ENCODE results near the gene C19orf12. TPM values are rescaled to one million over a fixed set of nuclear protein-coding genes. Genes with fewer than 3 reads are reported as not detected.
A peak's percentile ranks its signal among the peaks of the same experiment; 100 is the strongest.

The C19orf12 gene
- total RNA-seq, 2 experiments from 2014 or later, result 12.5 to 20.6 TPM

- Histone ChIP-seq H3K4me1 (ENCODE audit: insufficient read depth, low read length, poor library complexity, severe bottlenecking) (peaks cover 6% of the 10 kb centered on the region), H3K27ac (ENCODE audit: low read depth, low read length, poor library complexity, severe bottlenecking) (no peak overlapping the region), H3K79me2 (ENCODE audit: insufficient read depth, low read depth, low read length) (no peaks in the 10 kb centered on the region), H3K36me3 (ENCODE audit: insufficient read depth, low read length) (no peaks in the 10 kb centered on the region), H3K4me3 (ENCODE audit: low read depth, low read length, poor library complexity, severe bottlenecking) (no peak overlapping the region), H3K9me2 (ENCODE audit: insufficient read depth, low read length) (no peaks in the 10 kb centered on the region), H4K20me1 (ENCODE audit: insufficient read depth, low read length) (no peaks in the 10 kb centered on the region), H2AFZ (ENCODE audit: low read length) (no peak overlapping the region), H3K4me2 (ENCODE audit: low read length) (no peak overlapping the region), H3K9me3 (ENCODE audit: low read length) (peaks cover 14% of the 10 kb centered on the region)
- POLR2A ChIA-PET, result no interaction called here
- TF ChIP-seq EZH2phosphoT487 (IDR thresholded peaks at IDR 0.05; ENCODE audit: borderline replicate concordance, low read depth, low read length), result no peak
- peak; percentile 84 for TF ChIP-seq CTCF (conservative IDR thresholded peaks at IDR 0.05; ENCODE audit: low read length)
- intact Hi-C loops (cut with micrococcal nuclease; ENCODE audit: unreplicated experiment), result loop anchor here (1.0 kb wide), 1 partner anchor 21 kb away; no protein-coding TSS in a partner anchor
- CTCF ChIA-PET (ENCODE audit: unreplicated experiment), result interaction anchor here (0.9 to 1.3 kb wide), 3 partner anchors 21 to 85 kb away, joined by 3 to 4 read pairs (median 4); no protein-coding TSS in a partner anchor
- BruUV-seq (replicated peaks), result no TSS peak
- DNase-seq (ENCODE audit: low spot score), result peak; percentile 60
Observed at GRCh38 chr19:29694669-29695627, 20.1 kb downstream of the C19orf12 start.

- POLR2A ChIA-PET, result no interaction called here
- no peaks in the 10 kb centered on the region for H3K9me2 ChIP-seq (ENCODE audit: insufficient read depth, low read length)
- H3K4me2 ChIP-seq (ENCODE audit: low read length), result no peak overlapping the region
- BruUV-seq (replicated peaks), result no TSS peak
- H3K4me1 ChIP-seq (ENCODE audit: insufficient read depth, low read length, poor library complexity, severe bottlenecking), result peaks cover 6% of the 10 kb centered on the region
- H3K79me2 ChIP-seq (ENCODE audit: insufficient read depth, low read depth, low read length), result no peaks in the 10 kb centered on the region
- DNase-seq (ENCODE audit: low spot score), result no peak
- intact Hi-C loops (cut with micrococcal nuclease; ENCODE audit: unreplicated experiment), result loop anchor here (1.0 kb wide), 1 partner anchor 22 kb away; no protein-coding TSS in a partner anchor
- H3K9me3 ChIP-seq (ENCODE audit: low read length), result peaks cover 14% of the 10 kb centered on the region
- H4K20me1 ChIP-seq (ENCODE audit: insufficient read depth, low read length), result no peaks in the 10 kb centered on the region
- CTCF ChIA-PET (ENCODE audit: unreplicated experiment), result interaction anchor here (0.9 to 1.3 kb wide), 3 partner anchors 22 to 84 kb away, joined by 3 to 4 read pairs (median 4); no protein-coding TSS in a partner anchor
- H2AFZ ChIP-seq (ENCODE audit: low read length), result no peak overlapping the region
- no peak overlapping the region for H3K27ac ChIP-seq (ENCODE audit: low read depth, low read length, poor library complexity, severe bottlenecking)
- no peak overlapping the region for H3K4me3 ChIP-seq (ENCODE audit: low read depth, low read length, poor library complexity, severe bottlenecking)
- TF ChIP-seq EZH2phosphoT487 (IDR thresholded peaks at IDR 0.05; ENCODE audit: borderline replicate concordance, low read depth, low read length), result no peak
- no peak for TF ChIP-seq CTCF (conservative IDR thresholded peaks at IDR 0.05; ENCODE audit: low read length)
- H3K36me3 ChIP-seq (ENCODE audit: insufficient read depth, low read length), result no peaks in the 10 kb centered on the region
Observed at GRCh38 chr19:29694161-29694560, 20.9 kb downstream of the C19orf12 start.

Measured in OCI-LY7 (cell line).